Stomach (tissue), 4 donors: ENCODE measurements around the gene MS4A8.

Source experiments
- CTCF ChIP-seq, 7 experiments: fragments of 450-650 bp in 4 of 7; fragments of 200-600 bp in 3 of 7; sonication (generic) in 3 of 7; IDR thresholded peaks; one replicate each; pipeline ENCODE4 v1.5.1; 2016 to 2019; ENCODE audit warnings: antibody characterized with exemption in 7 of 7, control low read depth in 2 of 7, mild to moderate bottlenecking in 1 of 7
- POLR2A ChIP-seq, 4 donors: fragments of 450-650 bp; IDR thresholded peaks; one replicate each; pipeline ENCODE4 v1.6.1; 2016; ENCODE audit warnings: antibody characterized with exemption in 4 of 4, control low read depth in 2 of 4, mild to moderate bottlenecking in 1 of 4, moderate library complexity in 1 of 4

GRCh38 chr11:60703374-60703773, 4.0 kb downstream of the MS4A8 start:
- TF ChIP-seq CTCF (IDR thresholded peaks at IDR 0.05) (no peak), POLR2A (IDR thresholded peaks at IDR 0.05) (no peak)
